T-cell (primary cell): ENCODE results near the gene MTRFR. TPM values are rescaled to one million over a fixed set of nuclear protein-coding genes. Genes with fewer than 3 reads are reported as not detected.

Experiments
- ATAC-seq, 4 experiments: fragments of 200-7000 bp in 3 of 4; fragments of 150-1000 bp in 1 of 4; cut with Tn5 transposase; replicated peaks in 1 of 4; 1 replicate in 3 of 4; 2 replicates in 1 of 4; pipeline ENCODE4 v1.10.0; 2021; ENCODE audit warnings: moderate library complexity in 3 of 4, mild to moderate bottlenecking in 2 of 4, moderate number of reproducible peaks in 1 of 4
- CTCF ChIA-PET, 2 donors: fragments of 300-600 bp; sonication (Branson Sonifier 250); formaldehyde crosslinking; loops; one replicate each; lab custom pipeline; 2022; ENCODE audit warnings: antibody characterized with exemption in 2 of 2; lab: Charles Lee
- POLR2A ChIA-PET, 2 donors: fragments of 300-600 bp; sonication (Branson Sonifier 250); formaldehyde crosslinking; loops; one replicate each; lab custom pipeline; 2022; ENCODE audit warnings: antibody characterized with exemption in 2 of 2; lab: Charles Lee
- DNase-seq, 35 experiments: peaks; one replicate each; pipeline versions ENCODE4 v3.0.0 to v3.0.0-alpha.2; 2013 to 2023
- H3K27ac ChIP-seq: one replicate; pipeline ENCODE4 v1.5.1; 2013; ENCODE audit warnings: low read length
- H3K27me3 ChIP-seq, 2 experiments: replicated peaks in 1 of 2; 1 replicate in 1 of 2; 2 replicates in 1 of 2; pipeline versions ENCODE4 v1.6.1 to v1.7.0; 2013; ENCODE audit warnings: low read length in 1 of 2, mixed read lengths in 1 of 2; ENCODE audit not compliant: control insufficient read depth in 2 of 2, insufficient read depth in 2 of 2; ENCODE audit errors: extremely low read depth in 1 of 2
- H3K36me3 ChIP-seq, 2 donors: 1 replicate in 1 of 2; 2 replicates in 1 of 2; pipeline versions ENCODE4 v1.6.1 to v1.7.0; 2013; ENCODE audit warnings: low read length in 1 of 2; ENCODE audit not compliant: control insufficient read depth in 2 of 2, insufficient read depth in 1 of 2; ENCODE audit errors: extremely low read depth in 1 of 2
- H3K4me1 ChIP-seq, 2 experiments: 1 replicate in 1 of 2; 2 replicates in 1 of 2; pipeline versions ENCODE4 v1.6.1 to v1.7.0; 2013; ENCODE audit warnings: low read length in 2 of 2, mixed read lengths in 1 of 2; ENCODE audit not compliant: insufficient read depth in 2 of 2, control insufficient read depth in 1 of 2; ENCODE audit errors: extremely low read depth in 1 of 2
- H3K4me3 ChIP-seq, 2 donors: 1 replicate in 1 of 2; 2 replicates in 1 of 2; pipeline versions ENCODE4 v1.5.1 to v1.7.0; 2013; ENCODE audit warnings: mild to moderate bottlenecking in 2 of 2, low read length in 1 of 2, moderate library complexity in 1 of 2; ENCODE audit not compliant: control insufficient read depth in 1 of 2; ENCODE audit errors: extremely low read depth in 1 of 2
- H3K9me3 ChIP-seq: 2 replicates; pipeline ENCODE4 v1.7.0; 2013
- H3K27ac Mint-ChIP-seq, 2 donors: one replicate each; pipeline ENCODE4 v1.8.0; 2020 to 2021; ENCODE audit warnings: mild to moderate bottlenecking in 2 of 2, mixed read lengths in 2 of 2
- H3K27me3 Mint-ChIP-seq, 2 donors: one replicate each; pipeline ENCODE4 v1.8.0; 2021 to 2022; ENCODE audit warnings: mixed read lengths in 2 of 2
- H3K36me3 Mint-ChIP-seq: one replicate; pipeline ENCODE4 v1.8.0; 2021; ENCODE audit warnings: mixed read lengths
- H3K4me1 Mint-ChIP-seq, 3 donors: one replicate each; pipeline ENCODE4 v1.8.0; 2020 to 2022; ENCODE audit warnings: mixed read lengths in 3 of 3, mild to moderate bottlenecking in 1 of 3
- H3K4me3 Mint-ChIP-seq, 3 donors: one replicate each; pipeline ENCODE4 v1.8.0; 2020 to 2022; ENCODE audit warnings: mild to moderate bottlenecking in 3 of 3, mixed read lengths in 3 of 3, moderate library complexity in 3 of 3
- H3K9me3 Mint-ChIP-seq, 3 donors: one replicate each; pipeline ENCODE4 v1.8.0; 2020 to 2022; ENCODE audit warnings: mixed read lengths in 3 of 3
- WGBS: methylation state at CpG from one replicate; pipeline ENCODE4 v1.1.5; 2013; ENCODE audit warnings: missing lambda C conversion rate; ENCODE audit not compliant: insufficient coverage; 5-methylcytosine and 5-hydroxymethylcytosine counted together
- total RNA-seq, 35 experiments: library from RNA in 6 of 35; stranded (reverse) in 6 of 35; fragments of 120-200 nt in 1 of 35; gene quantifications; one replicate each; pipeline versions ENCODE4 v1.2.1 to v1.2.4 and lab custom pipeline; 2013 to 2026

MTRFR gene
- total RNA-seq, 5 donors from 2014 or later (not counting 1 experiment from before 2014, with no cell fraction given), result 33.7 to 49.7 (median 42.4) TPM

DNA sequence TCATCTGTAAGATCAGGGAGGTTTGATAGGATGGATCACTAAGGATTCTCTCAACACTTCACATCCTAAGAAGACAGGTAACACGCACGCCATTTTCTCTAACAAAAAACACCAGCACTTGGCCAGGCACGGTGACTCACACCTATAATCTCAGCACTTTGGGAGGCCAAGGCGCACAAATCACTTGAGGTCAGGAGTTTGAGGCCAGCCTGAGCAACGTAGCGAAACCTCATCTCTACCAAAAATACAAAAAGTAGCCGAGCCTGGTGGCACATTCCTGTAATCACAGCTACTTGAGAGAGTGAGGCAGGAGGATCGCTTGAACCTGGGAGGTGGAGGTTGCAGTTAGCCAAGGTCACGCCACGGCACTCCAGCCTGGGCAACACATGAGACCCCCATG, 48.9 kb downstream of the MTRFR start:
- 100% methylated on average over 3 of the region's 10 CpGs for WGBS
- POLR2A ChIA-PET, result no interaction called here

DNA sequence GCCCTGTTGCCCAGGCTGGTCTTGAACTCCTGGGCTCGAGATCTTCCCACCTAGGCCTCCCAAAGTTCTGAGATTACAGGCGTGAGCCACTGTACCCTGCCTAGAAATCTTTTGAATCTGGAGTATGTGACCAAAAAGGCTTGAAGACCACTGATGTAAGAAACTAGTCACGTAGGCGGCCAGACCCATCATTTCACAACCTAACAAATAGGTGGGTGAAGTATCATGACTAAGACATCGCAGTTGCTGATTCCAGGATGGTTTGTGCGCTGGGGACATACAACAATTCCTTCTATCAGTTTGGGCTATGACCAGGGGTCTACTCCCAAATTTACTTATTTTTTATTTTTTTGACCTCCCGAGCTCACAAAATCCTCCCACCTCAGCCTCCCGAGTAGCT, 50.2 kb downstream of the MTRFR start:
- ATAC-seq, result no peak
- CTCF ChIA-PET, result no interaction called here
- Histone ChIP-seq H3K36me3 (no peaks in the 10 kb centered on the region), H3K9me3 (no peaks in the 10 kb centered on the region), H3K4me3 (no peak overlapping the region), H3K27ac (no peak overlapping the region), H3K4me1 (no peaks in the 10 kb centered on the region), H3K27me3 (peaks cover 0 to 2% of the 10 kb centered on the region in 2 experiments)
- 47% methylated on average over 3 of the region's 8 CpGs for WGBS
- no peaks in the 10 kb centered on the region for H3K9me3 Mint-ChIP-seq
- H3K27ac Mint-ChIP-seq, result no peak overlapping the region
- no peak for DNase-seq
- H3K27me3 Mint-ChIP-seq, result no peaks in the 10 kb centered on the region
- no peak overlapping the region for H3K4me3 Mint-ChIP-seq
- POLR2A ChIA-PET, result no interaction called here
- no peaks in the 10 kb centered on the region for H3K36me3 Mint-ChIP-seq
- H3K4me1 Mint-ChIP-seq, result no peaks in the 10 kb centered on the region

More for the DNA sequence above, 48.9 kb downstream of the MTRFR start:
- CTCF ChIA-PET, result no interaction called here
- H3K4me1 ChIP-seq, result no peaks in the 10 kb centered on the region
- H3K4me1 Mint-ChIP-seq, result peaks cover 0 to 3% (median 0%) of the 10 kb centered on the region in 3 donors
- H3K4me3 ChIP-seq, result no peak overlapping the region
- H3K9me3 Mint-ChIP-seq, result no peaks in the 10 kb centered on the region
- no peak overlapping the region for H3K4me3 Mint-ChIP-seq
- H3K27me3 ChIP-seq, result peaks cover 0 to 2% of the 10 kb centered on the region in 2 experiments
- H3K36me3 Mint-ChIP-seq, result no peaks in the 10 kb centered on the region
- H3K9me3 ChIP-seq, result no peaks in the 10 kb centered on the region
- H3K27ac ChIP-seq, result no peak overlapping the region
- DNase-seq, result no peak
- no peak overlapping the region for H3K27ac Mint-ChIP-seq
- H3K27me3 Mint-ChIP-seq, result no peaks in the 10 kb centered on the region
- no peak for ATAC-seq
- H3K36me3 ChIP-seq, result no peaks in the 10 kb centered on the region

DNA sequence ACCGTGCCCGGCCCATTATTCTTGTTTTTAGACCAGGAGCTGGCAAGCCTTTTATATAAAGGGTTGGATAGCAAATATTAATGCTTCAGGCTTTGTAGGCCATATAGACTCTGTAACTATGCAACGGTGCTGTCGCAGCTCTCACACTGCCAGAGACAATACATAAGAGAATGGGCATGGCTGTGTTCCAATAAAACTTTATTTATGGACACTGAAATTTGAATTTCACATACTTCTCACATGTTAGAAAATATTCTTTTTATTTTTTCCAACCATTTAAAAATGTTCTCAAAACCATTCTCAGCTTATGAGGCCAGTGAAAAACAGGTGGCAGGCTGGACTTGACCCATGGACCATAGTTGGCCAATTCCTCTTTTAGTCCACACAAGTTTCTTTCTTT, 51.4 kb downstream of the MTRFR start:
- Histone ChIP-seq H3K9me3 (no peaks in the 10 kb centered on the region), H3K27me3 (peaks cover 0 to 2% of the 10 kb centered on the region in 2 experiments), H3K36me3 (peaks cover 0 to under 1% of the 10 kb centered on the region in 2 donors), H3K4me3 (no peak overlapping the region), H3K4me1 (no peaks in the 10 kb centered on the region), H3K27ac (no peak overlapping the region)
- CTCF ChIA-PET, result no interaction called here
- no peak overlapping the region for H3K4me3 Mint-ChIP-seq
- 100% methylated on average over 1 of the region's 4 CpGs for WGBS
- H3K9me3 Mint-ChIP-seq, result no peaks in the 10 kb centered on the region
- POLR2A ChIA-PET, result no interaction called here
- no peaks in the 10 kb centered on the region for H3K27me3 Mint-ChIP-seq
- H3K4me1 Mint-ChIP-seq, result no peaks in the 10 kb centered on the region
- no peak overlapping the region for H3K27ac Mint-ChIP-seq
- peaks cover 5% of the 10 kb centered on the region for H3K36me3 Mint-ChIP-seq
- ATAC-seq (no peak), DNase-seq (no peak)

- H3K4me1 Mint-ChIP-seq, result no peaks in the 10 kb centered on the region
- 95% methylated on average over 4 of the region's 9 CpGs for WGBS
- peaks cover 8% of the 10 kb centered on the region for H3K36me3 Mint-ChIP-seq
- POLR2A ChIA-PET, result no interaction called here
- DNase-seq (no peak), ATAC-seq (no peak)
- Histone ChIP-seq H3K4me1 (no peaks in the 10 kb centered on the region), H3K36me3 (peaks cover 3 to 8% of the 10 kb centered on the region in 2 donors), H3K4me3 (no peak overlapping the region), H3K27ac (no peak overlapping the region), H3K27me3 (peaks cover 0 to 2% of the 10 kb centered on the region in 2 experiments), H3K9me3 (no peaks in the 10 kb centered on the region)
- CTCF ChIA-PET, result interaction anchor here in 1 of 2 donors (0.6 kb wide), 1 partner anchor 130 kb away, joined by 3 read pairs; no protein-coding TSS in a partner anchor
- no peaks in the 10 kb centered on the region for H3K9me3 Mint-ChIP-seq
- no peaks in the 10 kb centered on the region for H3K27me3 Mint-ChIP-seq
- no peak overlapping the region for H3K27ac Mint-ChIP-seq
- H3K4me3 Mint-ChIP-seq, result no peak overlapping the region
Measured at GRCh38 chr12:123286652-123287373, 53.6 kb downstream of the MTRFR start.

- Histone ChIP-seq H3K36me3 (peaks cover 8 to 18% of the 10 kb centered on the region in 2 donors), H3K27me3 (peaks cover 0 to 2% of the 10 kb centered on the region in 2 experiments), H3K4me1 (no peaks in the 10 kb centered on the region), H3K27ac (no peak overlapping the region), H3K9me3 (no peaks in the 10 kb centered on the region), H3K4me3 (no peak overlapping the region)
- no peaks in the 10 kb centered on the region for H3K9me3 Mint-ChIP-seq
- POLR2A ChIA-PET, result no interaction called here
- CTCF ChIA-PET, result no interaction called here
- DNase-seq, result no peak
- peaks cover 15% of the 10 kb centered on the region for H3K36me3 Mint-ChIP-seq
- H3K4me1 Mint-ChIP-seq, result no peaks in the 10 kb centered on the region
- H3K27ac Mint-ChIP-seq, result no peak overlapping the region
- WGBS, result 97% methylated on average over 13 of the region's 20 CpGs
- ATAC-seq, result no peak
- no peak overlapping the region for H3K4me3 Mint-ChIP-seq
- H3K27me3 Mint-ChIP-seq, result no peaks in the 10 kb centered on the region
Measured at GRCh38 chr12:123288751-123289346, 55.6 kb downstream of the MTRFR start.

DNA sequence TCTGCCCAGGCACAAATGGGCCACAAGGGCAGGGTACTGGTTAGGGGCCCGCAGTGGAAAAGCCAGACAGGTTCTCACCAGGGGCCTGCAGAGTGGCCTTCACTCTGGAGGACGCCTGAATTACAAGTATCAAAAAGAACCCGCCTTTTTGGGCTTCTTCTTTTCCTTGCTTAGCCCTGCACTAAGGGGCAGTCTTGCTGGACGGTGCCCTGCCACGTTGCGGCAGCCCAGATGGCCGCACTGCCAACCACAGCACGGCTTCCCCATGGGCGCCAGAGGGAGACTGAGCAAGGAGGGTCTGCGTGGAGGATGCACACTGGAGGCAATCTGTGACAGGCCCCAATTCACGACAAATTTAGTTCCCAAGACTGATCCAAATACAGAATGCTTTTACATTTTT, 56.7 kb downstream of the MTRFR start:
- POLR2A ChIA-PET, result no interaction called here
- Histone ChIP-seq H3K4me1 (no peaks in the 10 kb centered on the region), H3K27ac (no peak overlapping the region), H3K4me3 (no peak overlapping the region), H3K9me3 (no peaks in the 10 kb centered on the region), H3K27me3 (no peaks in the 10 kb centered on the region), H3K36me3 (peaks cover 8 to 25% of the 10 kb centered on the region in 2 donors)
- WGBS, result 96% methylated on average over 8 of the region's 11 CpGs
- Mint-ChIP-seq H3K27me3 (no peaks in the 10 kb centered on the region), H3K9me3 (no peaks in the 10 kb centered on the region), H3K4me3 (no peak overlapping the region), H3K27ac (no peak overlapping the region), H3K4me1 (no peaks in the 10 kb centered on the region), H3K36me3 (peaks cover 23% of the 10 kb centered on the region)
- DNase-seq, result no peak
- CTCF ChIA-PET, result no interaction called here
- ATAC-seq, result no peak
